SH-SY5Y (cell line): ENCODE results near the gene PARP9.

Experiments used
- GATA2 ChIP-seq: IDR thresholded peaks from 2 replicates; pipeline ENCODE4 v1.6.1; 2011; ENCODE audit warnings: mild to moderate bottlenecking, low read depth, low read length
- GATA3 ChIP-seq: IDR thresholded peaks from 2 replicates; pipeline ENCODE4 v1.6.1; 2011; ENCODE audit warnings: low read depth, mild to moderate bottlenecking, low read length, moderate library complexity

DNA sequence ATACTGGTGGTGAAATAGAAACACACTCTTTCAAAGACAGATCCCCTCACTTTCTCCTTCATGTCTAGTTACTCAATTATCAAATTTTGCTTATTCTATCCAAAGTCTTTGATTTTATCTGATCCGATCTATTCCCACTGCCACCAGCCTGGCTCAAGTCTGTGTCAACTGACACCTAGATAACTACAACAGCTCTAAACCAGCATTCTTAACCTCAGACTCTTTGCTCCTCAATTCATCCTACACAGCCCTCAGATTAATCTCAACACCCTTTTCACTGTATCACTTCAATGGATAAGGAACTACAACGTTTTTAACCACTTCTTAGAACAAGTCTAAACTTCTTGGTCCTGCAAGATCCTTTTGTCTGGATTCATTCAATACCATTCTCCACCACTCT lies 58.4 kb downstream of the PARP9 start:
- TF ChIP-seq GATA2 (no peak), GATA3 (no peak)
